ENCODE data around the gene HTT.
"Not testable (repeated sequence)": the region's sequence is repeated elsewhere in the genome, so short reads cannot be mapped to it uniquely, and the experiment has no call there.

The HTT gene

GRCh38 chr4:3044870-3045819 lies 29.3 kb upstream of the HTT start:
- peak; percentile 76 for FAIRE-seq
- no peak for DNase-seq (ENCODE audit: insufficient read length, low spot score)

- DNase-seq (ENCODE audit: insufficient read length, low spot score) (no peak), FAIRE-seq (peak; percentile 82)
Measured at GRCh38 chr4:3046162-3046561, 28.3 kb upstream of the HTT start.

GRCh38 chr4:3046623-3047022 lies 27.9 kb upstream of the HTT start:
- no peak for DNase-seq (ENCODE audit: insufficient read length, low spot score)

GRCh38 chr4:3047464-3048286 lies 26.8 kb upstream of the HTT start:
- DNase-seq (ENCODE audit: insufficient read length, low spot score) (no peak), FAIRE-seq (peak; percentile 99)

More at GRCh38 chr4:3046623-3047022, 27.9 kb upstream of the HTT start:
- FAIRE-seq = no peak

- DNase-seq (ENCODE audit: insufficient read length, low spot score); FAIRE-seq: not testable (repeated sequence)
Measured at GRCh38 chr4:3051141-3051897, 23.2 kb upstream of the HTT start.

GRCh38 chr4:3054169-3054759 lies 20.2 kb upstream of the HTT start:
- FAIRE-seq (no peak), DNase-seq (ENCODE audit: insufficient read length, low spot score) (no peak)

- FAIRE-seq = no peak
- DNase-seq (ENCODE audit: insufficient read length, low spot score) = no peak
Measured at GRCh38 chr4:3059943-3060342, 14.5 kb upstream of the HTT start.

GRCh38 chr4:3060946-3061345 lies 13.5 kb upstream of the HTT start:
- FAIRE-seq (no peak), DNase-seq (ENCODE audit: insufficient read length, low spot score) (no peak)

- DNase-seq (ENCODE audit: insufficient read length, low spot score) (no peak), FAIRE-seq (no peak)
Measured at GRCh38 chr4:3062471-3062870, 12.0 kb upstream of the HTT start.

GRCh38 chr4:3065551-3065950 lies 8.9 kb upstream of the HTT start:
- no peak for FAIRE-seq
- no peak for DNase-seq (ENCODE audit: insufficient read length, low spot score)

- no peak for FAIRE-seq
Measured at GRCh38 chr4:3066836-3067400, 7.6 kb upstream of the HTT start.

GRCh38 chr4:3067473-3068001 lies 6.9 kb upstream of the HTT start:
- FAIRE-seq = no peak
- no peak for DNase-seq (ENCODE audit: insufficient read length, low spot score)

More at GRCh38 chr4:3066836-3067400, 7.6 kb upstream of the HTT start:
- no peak for DNase-seq (ENCODE audit: insufficient read length, low spot score)

GRCh38 chr4:3069661-3070199 lies 4.8 kb upstream of the HTT start:
- DNase-seq (ENCODE audit: insufficient read length, low spot score) (no peak), FAIRE-seq (no peak)

GRCh38 chr4:3070709-3071500 lies 3.6 kb upstream of the HTT start:
- no peak for DNase-seq (ENCODE audit: insufficient read length, low spot score)
- no peak for FAIRE-seq

- FAIRE-seq (no peak), DNase-seq (ENCODE audit: insufficient read length, low spot score) (no peak)
Measured at GRCh38 chr4:3071811-3072210, 2.7 kb upstream of the HTT start.

- peak; percentile 14 for FAIRE-seq
- DNase-seq (ENCODE audit: insufficient read length, low spot score) = no peak
Measured at GRCh38 chr4:3073158-3074077, 1.1 kb upstream of the HTT start.

GRCh38 chr4:3074846-3075651 lies 568 bp downstream of the HTT start:
- DNase-seq (ENCODE audit: insufficient read length, low spot score) (no peak), FAIRE-seq (peak; percentile 84)

Measured in GM19239 (cell line).